Colon (tissue), 2 donors: ENCODE results near the gene GNG3.
"Not testable (repeated sequence)": the region's sequence is repeated elsewhere in the genome, so short reads cannot be mapped to it uniquely, and the experiment has no call there.

Experiments
- FAIRE-seq: peaks from 2 replicates; lab custom pipeline; 2012; peaks lifted over from hg19 to GRCh38; lab: Jason Lieb, UNC
- donor health status: control.
- donor health status: control.

The GNG3 gene

DNA sequence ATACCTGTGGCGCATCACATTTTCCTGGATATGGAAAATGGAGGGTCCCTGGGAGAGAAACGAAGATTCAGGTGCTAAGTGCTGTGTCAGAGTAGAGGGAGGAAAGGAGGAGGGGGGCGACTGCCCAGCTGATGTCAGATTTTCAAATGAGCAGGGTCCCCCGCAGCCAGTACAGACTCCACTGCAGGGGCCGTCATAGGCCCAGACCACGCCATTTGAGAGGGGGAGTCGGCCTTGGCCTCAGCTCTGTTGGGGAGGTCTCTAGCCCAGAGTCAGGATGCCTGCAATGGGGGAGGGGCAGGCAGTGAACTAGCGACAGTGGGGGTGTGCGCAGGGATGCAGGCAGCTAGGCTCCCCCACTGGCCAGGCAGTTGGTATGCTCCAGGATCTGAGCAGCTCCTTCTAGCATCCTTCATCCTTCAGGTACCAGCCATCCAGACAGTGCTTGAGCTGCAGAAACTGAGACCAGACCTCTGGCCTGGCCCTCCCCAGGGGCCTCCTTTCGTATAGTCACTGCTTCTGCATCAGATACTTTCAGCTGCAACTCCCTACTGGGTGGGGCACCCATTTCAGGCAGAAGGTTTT, at the start of gene GNG3, which contains the start of gene BSCL2:
GNG3 (plus strand) TSS at position 400 of the 585 bp plus-strand sequence. CDS start 620 bp downstream, outside the sequence.
BSCL2 (minus strand) TSS at position 148 of the 585 bp plus-strand sequence. CDS start 229 bp downstream, outside the sequence.
- FAIRE-seq, result no peak

DNA sequence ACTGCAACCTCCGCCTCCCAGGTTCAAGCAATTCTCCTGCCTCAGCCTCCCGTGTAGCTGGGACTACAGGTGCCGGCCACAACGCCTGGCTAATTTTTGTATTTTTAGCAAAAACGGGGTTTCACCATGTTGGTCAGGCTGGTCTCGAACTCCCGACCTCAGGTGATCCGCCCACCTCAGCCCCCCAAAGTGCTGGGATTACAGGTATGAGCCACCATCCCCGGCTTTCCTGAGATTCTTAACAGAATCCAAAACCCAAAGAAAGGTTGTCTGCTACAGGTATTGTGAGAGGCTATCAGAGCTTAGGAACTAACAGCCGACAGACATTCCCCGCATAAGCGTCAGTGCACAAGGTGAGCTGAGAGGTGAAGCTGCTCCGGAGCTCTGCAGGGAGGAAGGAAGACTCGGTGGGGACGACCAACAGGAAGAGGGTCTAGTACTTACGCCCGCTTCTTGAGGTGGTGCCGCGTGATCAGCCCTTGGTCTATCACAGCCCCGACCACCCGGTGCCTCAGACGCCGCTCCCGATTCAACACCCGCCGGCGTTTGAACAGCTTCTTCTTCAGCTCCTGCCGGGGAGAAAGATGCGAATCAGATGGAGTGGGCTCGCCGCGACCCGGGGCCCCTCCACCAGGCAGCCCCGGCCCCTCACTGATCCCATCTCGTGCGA, 42.9 kb upstream of the GNG3 start:
- no peak for FAIRE-seq

GRCh38 chr11:62665075-62665598, 42.3 kb upstream of the GNG3 start, which contains the start of the genes C11orf98 and CSKMT:
TSS of gene C11orf98 (minus strand) at chr11:62665210. CDS start at chr11:62665169, 41 bp downstream.
TSS of gene CSKMT (plus strand) at chr11:62665312. CDS start at chr11:62665880, 568 bp downstream.
- FAIRE-seq, result no peak

DNA sequence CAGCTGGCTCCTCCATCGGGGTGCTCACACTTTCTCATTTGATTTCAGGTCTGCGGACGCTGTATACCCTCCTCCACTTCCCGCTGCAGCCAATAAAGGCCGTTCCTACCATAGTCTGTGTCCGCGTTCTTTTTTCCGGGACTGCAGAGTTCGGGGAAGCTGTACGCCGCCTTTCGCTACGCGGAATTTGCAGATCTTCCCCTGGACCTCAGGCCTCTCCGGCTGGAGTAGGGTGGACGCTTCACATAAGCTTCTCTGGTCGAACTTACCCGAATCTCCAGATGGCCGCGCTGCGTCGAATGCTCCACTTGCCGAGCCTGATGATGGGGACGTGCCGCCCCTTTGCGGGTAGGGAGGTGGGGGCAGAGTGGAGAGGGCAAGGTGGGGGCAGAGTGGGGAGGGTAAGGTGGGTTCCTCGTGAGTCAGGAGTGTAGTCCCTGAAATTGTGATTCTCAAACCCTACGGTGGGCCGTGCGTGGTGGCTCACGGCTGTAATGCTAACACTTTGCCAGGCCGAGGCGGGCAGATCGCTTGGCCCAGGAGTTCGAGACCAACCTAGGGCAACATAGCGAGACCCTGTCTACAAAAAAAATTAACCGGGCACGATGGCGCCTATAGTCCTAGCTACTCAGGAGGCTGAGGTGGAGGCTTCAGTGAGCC, 41.7 kb upstream of the GNG3 start:
- no peak for FAIRE-seq

- FAIRE-seq, result no peak
These were observed 41.1 kb upstream of the GNG3 start for GRCh38 chr11:62666259-62666926.

GRCh38 chr11:62667460-62667859, 40.0 kb upstream of the GNG3 start:
- FAIRE-seq, result no peak

DNA sequence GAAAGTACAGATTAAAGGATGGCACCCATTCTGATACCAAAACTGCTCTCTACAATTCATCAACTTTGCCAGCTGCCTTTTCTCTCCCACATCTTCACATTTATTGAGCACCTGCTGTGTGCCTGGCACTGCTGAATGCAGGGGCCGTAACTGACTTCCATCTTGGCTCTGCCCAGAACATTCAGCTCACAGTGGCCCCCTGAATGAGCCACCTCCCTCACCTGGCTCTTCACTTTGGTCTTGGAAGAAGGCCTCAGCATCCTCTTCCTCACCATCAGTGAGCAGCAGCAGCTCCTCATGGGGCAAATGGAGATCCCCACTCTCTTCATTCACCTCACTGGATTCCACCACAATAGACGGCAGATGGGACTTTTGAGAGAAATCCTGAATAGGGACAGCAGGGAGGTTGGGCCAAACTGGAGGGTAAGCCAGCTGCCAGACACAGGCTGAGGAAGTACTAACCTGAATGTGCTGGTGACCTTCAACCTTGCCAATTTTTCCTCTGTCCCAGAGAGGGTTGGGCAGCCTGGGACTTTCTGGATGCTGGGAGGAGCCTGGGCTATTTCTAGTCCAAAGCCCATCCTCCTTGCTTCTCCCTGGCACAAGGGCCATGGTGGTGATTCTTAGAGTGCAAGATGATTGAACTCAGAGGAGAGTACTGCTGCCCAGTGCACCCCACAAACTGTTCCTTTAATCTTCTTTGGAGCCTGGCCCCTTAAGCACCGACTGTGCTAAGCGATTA, 37.9 kb upstream of the GNG3 start:
- FAIRE-seq, result no peak

DNA sequence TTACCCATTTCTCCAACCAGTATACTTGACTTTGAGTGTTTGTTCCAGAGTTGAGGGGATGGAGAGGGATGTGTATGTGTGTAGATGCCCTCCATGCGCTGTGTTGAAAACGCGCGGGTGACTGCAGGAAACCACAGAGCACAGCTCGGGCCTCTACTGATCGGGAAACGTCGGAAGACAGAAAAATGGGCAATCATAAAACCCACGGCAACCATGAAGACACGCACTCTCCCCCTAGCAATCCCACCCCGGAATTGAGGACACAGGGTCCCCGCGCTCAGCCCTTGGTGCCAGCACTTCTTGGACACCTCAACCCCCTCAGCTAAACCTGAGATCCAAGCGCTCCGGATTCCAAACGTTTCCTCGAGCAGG, 36.3 kb upstream of the GNG3 start:
- no peak for FAIRE-seq

- FAIRE-seq, result no peak
These were observed 35.7 kb upstream of the GNG3 start, which contains the start of the genes LBHD1 and UQCC3 for GRCh38 chr11:62671608-62672389. TSS of gene LBHD1 (minus strand) at chr11:62672267. CDS start at chr11:62670031, 2,236 bp downstream. TSS of gene UQCC3 (plus strand) at chr11:62671673. CDS start at chr11:62671746, 73 bp downstream.

DNA sequence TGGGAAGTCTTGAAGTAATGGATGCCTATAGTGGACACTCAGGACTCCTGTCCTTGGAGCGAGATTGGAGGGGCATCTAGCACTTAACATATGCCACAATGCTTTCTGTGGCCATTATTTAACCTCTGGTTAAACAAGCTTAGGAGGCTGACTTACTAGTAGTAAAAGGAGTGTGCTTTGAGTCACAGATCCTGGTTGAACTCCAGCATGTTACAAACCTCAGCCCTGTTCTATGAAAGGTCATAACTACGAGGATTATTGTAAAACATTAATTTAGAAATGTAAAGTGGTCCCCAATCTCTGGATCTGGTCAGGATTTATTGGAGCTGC, 34.3 kb upstream of the GNG3 start:
- no peak for FAIRE-seq

GRCh38 chr11:62675415-62675814, 32.1 kb upstream of the GNG3 start:
- FAIRE-seq, result not testable (repeated sequence)

- no peak for FAIRE-seq
These were observed 30.8 kb upstream of the GNG3 start for GRCh38 chr11:62676698-62677097.

DNA sequence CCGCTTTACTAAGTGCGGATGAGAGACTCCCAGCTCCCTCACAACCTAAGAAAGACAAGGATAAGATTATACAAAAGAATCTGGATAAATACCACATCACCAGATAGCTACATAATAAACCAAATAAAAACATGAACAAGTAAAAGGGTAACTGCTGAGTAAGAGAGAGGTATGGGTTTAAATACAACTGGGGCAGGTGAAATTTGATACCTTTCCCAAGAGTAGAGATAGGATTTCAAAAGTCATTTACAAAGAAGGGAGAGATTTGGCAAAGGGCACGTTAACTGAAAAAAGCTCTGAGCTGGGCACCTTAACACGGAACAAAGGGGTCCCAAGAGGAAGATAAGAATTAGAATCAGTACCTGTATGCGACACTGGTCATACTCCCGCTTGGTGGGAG, 30.3 kb upstream of the GNG3 start:
- FAIRE-seq, result no peak

GRCh38 chr11:62677714-62678113, 29.8 kb upstream of the GNG3 start:
- no peak for FAIRE-seq

DNA sequence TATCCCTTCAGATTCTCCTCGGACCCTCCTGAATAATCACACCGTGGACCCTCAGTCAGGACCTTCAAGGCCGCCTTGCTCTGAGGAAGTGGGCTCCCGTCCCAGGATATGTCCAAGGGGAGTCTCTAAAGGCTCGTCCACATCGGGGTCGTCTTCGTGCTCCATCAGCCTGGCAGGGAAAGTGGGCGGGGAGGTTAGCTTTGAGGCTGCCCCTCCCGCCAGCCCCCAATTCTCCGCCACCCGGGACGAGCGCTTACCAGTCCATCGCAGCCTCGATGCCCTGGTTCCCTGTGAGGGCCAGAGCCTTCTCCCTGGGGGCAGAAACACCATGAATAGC, 29.1 kb upstream of the GNG3 start:
- FAIRE-seq, result no peak

DNA sequence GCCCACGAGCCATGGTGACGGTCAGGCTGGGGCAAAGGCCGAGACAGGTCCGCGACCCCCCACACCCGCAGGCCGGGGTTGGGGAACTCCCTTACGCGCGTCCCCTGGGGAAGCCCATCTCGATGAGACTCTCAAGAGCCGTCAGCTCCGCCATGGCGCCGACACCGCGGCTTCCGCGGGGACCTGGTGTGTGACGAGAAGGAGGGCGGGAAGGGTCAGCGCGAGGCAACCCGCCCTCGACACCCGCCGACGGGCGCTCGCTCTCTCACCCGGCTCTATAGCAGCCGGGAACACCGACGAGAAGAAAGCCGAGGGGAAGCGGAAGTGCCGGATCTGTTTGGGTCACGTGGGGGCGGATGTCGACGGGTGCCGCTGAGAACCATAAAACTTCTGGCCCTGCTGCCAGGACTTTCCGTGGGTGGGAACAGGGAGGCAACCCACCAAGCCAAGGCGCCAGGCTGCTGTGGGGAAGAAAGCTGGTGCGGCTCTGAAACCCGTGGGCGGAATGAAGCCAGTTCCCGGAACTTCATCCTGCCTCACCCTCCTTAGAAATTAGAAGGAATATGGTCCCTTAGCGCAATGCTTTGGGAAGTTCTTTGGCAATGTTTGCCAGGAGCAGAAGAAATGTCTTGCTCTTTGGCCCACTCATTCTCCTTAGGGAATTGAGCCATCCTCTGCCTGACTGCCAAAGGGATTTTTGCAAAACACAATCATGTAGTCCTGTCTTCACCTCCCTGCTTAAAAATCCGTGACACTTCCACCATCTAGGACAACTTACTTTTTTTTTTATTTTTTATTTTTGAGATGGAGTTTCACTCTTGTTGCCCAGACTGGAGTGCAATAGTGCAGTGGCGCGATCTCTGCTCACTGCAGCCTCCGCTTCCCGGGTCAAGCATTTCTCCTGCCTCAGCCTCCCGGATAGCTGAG, 28.4 kb upstream of the GNG3 start, which contains the start of gene UBXN1:
UBXN1 (minus strand) TSS at position 304 of the 927 bp plus-strand sequence; CDS start at position 154, 150 bp downstream.
- FAIRE-seq, result no peak

GRCh38 chr11:62680825-62681240, 26.6 kb upstream of the GNG3 start:
- FAIRE-seq, result no peak

- no peak for FAIRE-seq
These were observed 25.0 kb upstream of the GNG3 start for GRCh38 chr11:62682518-62682917.
